Type B pancreatic cell (in vitro differentiated cells): ENCODE data around the gene ANTXRL. TPM values are rescaled to one million over a fixed set of nuclear protein-coding genes. Genes with fewer than 3 reads are reported as not detected.

Experiments used
- total RNA-seq: library from RNA; stranded (reverse); gene quantifications from 2 replicates; pipeline ENCODE4 v1.2.1, GENCODE V29; 2021; ENCODE audit warnings: low replicate concordance

Gene ANTXRL
- total RNA-seq, 1 donor from 2014 or later, result not detected

Other genes with a start within 250 kb of the ANTXRL start
- 5.6 and 7.7 TPM in 2 replicates for gene MSMB, start 240.7 kb upstream of the ANTXRL start, total RNA-seq
- gene ANXA8L1, start 88.8 kb downstream of the ANTXRL start, total RNA-seq, result 0.97 and 3.9 TPM in 2 replicates
- 0.24 and 0.43 TPM in 2 replicates for gene NPY4R, start 179.0 kb downstream of the ANTXRL start, total RNA-seq